K562 (cell line): ENCODE measurements around the gene PCDHB6.

Experiments
- CBX5 ChIP-seq: IDR thresholded peaks from 2 replicates; pipeline ENCODE4 v1.6.1; 2014; ENCODE audit warnings: low read depth, borderline replicate concordance
- CTCF ChIP-seq, 3 experiments: IDR thresholded peaks in 2 of 3; conservative IDR thresholded peaks in 1 of 3; 2 replicates each; pipeline ENCODE4 v1.5.1; 2011 to 2012; ENCODE audit warnings: low read length in 3 of 3, mild to moderate bottlenecking in 3 of 3, control low read depth in 2 of 3, improper control_type of control experiment in 1 of 3, inconsistent platforms in 1 of 3, low read depth in 1 of 3, mixed read lengths in 1 of 3, moderate library complexity in 1 of 3; ENCODE audit not compliant: insufficient read depth in 2 of 3
- ETS1 ChIP-seq: conservative IDR thresholded peaks from 2 replicates; pipeline ENCODE4 v1.6.1; 2011; ENCODE audit warnings: low read depth, mild to moderate bottlenecking, low read length; ENCODE audit not compliant: control insufficient read depth
- GTF2F1 ChIP-seq: IDR thresholded peaks from 2 replicates; pipeline ENCODE4 v1.6.1; 2011; ENCODE audit warnings: low read depth, low read length, improper control_type of control experiment
- RBFOX2 ChIP-seq: fragments of 200-400 bp; formaldehyde crosslinking; IDR thresholded peaks from 2 replicates; pipeline ENCODE4 v1.6.1; 2017; ENCODE audit warnings: low read depth, mild to moderate bottlenecking, low read length, moderate library complexity
- REST ChIP-seq, 2 experiments: fragments of 450-650 bp; formaldehyde crosslinking in 1 of 2; IDR thresholded peaks; 2 replicates each; pipeline versions ENCODE4 v1.4.0 to v1.6.1; 2014 to 2020; ENCODE audit warnings: mild to moderate bottlenecking in 2 of 2, borderline replicate concordance in 1 of 2, low read depth in 1 of 2
- SRSF9 ChIP-seq: fragments of 200-400 bp; formaldehyde crosslinking; IDR thresholded peaks from 2 replicates; pipeline ENCODE4 v1.6.1; 2017; ENCODE audit warnings: low read depth, low read length, borderline replicate concordance
- USF1 ChIP-seq: sonication (generic); formaldehyde crosslinking; IDR thresholded peaks from 2 replicates; pipeline ENCODE4 v1.9.0; 2022; ENCODE audit warnings: mild to moderate bottlenecking, missing genetic modification reagents
- ZBTB26 ChIP-seq: fragments of 450-650 bp; formaldehyde crosslinking; IDR thresholded peaks from 2 replicates; pipeline ENCODE4 v1.4.0; 2022; ENCODE audit warnings: missing genetic modification characterization
- ZNF311 ChIP-seq: fragments of 250-450 bp; sonication (Bioruptor Pico); IDR thresholded peaks from 2 replicates; pipeline ENCODE4 v1.4.0; 2020; ENCODE audit warnings: mild to moderate bottlenecking, moderate library complexity
- ZNF512 ChIP-seq: IDR thresholded peaks from 2 replicates; pipeline ENCODE4 v1.6.1; 2016; ENCODE audit warnings: missing genetic modification characterization, missing compliant biosample characterization
- ZNF644 ChIP-seq: fragments of 200-800 bp; sonication (Bioruptor generic); IDR thresholded peaks from 2 replicates; pipeline ENCODE4 v1.6.1; 2016; ENCODE audit warnings: low read depth, missing genetic modification characterization, missing compliant biosample characterization

- TF ChIP-seq USF1 (CRISPR knock-in tag) (no peak), ZNF512 (no peak), ETS1 (no peak), ZNF311 (CRISPR knock-in tag) (no peak), CBX5 (no peak), REST (IDR thresholded peaks at IDR 0.05; ENCODE audit: borderline replicate concordance) (no peak), REST (CRISPR knock-in tag; IDR thresholded peaks at IDR 0.05; ENCODE audit: low read depth) (no peak), ZBTB26 (CRISPR knock-in tag) (no peak), GTF2F1 (no peak), RBFOX2 (no peak), CTCF (IDR thresholded peaks at IDR 0.05 in 2 of 3, conservative IDR thresholded peaks at IDR 0.05 in 1 of 3; ENCODE audit: insufficient read depth in 2 of 3, low read depth in 1 of 3, low read length in 3 of 3) (no peak), SRSF9 (no peak), ZNF644 (tag) (no peak)
These were observed 44.5 kb upstream of the PCDHB6 start for GRCh38 chr5:141105350-141105749.
